Suprapubic skin (tissue), 3 donors: ENCODE measurements around the gene PRKN.

ENCODE experiments used
- EP300 ChIP-seq: sonication (generic); formaldehyde crosslinking; IDR thresholded peaks from one replicate; pipeline ENCODE4 v1.6.1; 2017; ENCODE audit warnings: antibody characterized with exemption
- TF ChIP-seq, protein P1 (sequence below), 2 donors: fragments of 200-600 bp in 1 of 2; fragments of 450-650 bp in 1 of 2; sonication (generic) in 1 of 2; IDR thresholded peaks; one replicate each; pipeline ENCODE4 v1.5.1; 2016 to 2019; ENCODE audit warnings: antibody characterized with exemption in 2 of 2, mild to moderate bottlenecking in 1 of 2, moderate library complexity in 1 of 2

DNA sequence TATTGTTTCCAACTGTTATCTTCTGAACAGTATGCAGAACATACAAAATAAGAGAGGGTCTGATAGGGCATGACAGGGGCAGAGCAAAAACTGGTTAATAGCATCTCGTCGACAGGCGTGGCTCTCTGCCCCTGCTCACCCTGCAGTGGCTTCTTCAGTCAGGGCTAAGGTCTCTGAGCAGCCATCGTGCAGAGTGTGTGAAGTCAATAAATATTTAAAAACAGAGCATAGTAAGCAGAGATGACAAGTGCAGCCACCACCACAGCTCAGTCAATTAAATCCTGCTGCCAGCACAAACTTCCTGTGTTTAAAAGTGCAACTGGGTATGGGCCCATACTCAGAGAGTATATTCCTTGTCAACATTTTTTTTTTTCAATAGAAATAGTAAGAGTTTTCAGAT is 1080.3 kb downstream of the PRKN start:
- no peak for TF ChIP-seq EP300
- TF ChIP-seq, protein P1, sequence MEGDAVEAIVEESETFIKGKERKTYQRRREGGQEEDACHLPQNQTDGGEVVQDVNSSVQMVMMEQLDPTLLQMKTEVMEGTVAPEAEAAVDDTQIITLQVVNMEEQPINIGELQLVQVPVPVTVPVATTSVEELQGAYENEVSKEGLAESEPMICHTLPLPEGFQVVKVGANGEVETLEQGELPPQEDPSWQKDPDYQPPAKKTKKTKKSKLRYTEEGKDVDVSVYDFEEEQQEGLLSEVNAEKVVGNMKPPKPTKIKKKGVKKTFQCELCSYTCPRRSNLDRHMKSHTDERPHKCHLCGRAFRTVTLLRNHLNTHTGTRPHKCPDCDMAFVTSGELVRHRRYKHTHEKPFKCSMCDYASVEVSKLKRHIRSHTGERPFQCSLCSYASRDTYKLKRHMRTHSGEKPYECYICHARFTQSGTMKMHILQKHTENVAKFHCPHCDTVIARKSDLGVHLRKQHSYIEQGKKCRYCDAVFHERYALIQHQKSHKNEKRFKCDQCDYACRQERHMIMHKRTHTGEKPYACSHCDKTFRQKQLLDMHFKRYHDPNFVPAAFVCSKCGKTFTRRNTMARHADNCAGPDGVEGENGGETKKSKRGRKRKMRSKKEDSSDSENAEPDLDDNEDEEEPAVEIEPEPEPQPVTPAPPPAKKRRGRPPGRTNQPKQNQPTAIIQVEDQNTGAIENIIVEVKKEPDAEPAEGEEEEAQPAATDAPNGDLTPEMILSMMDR (IDR thresholded peaks at IDR 0.05) = no peak
